Measurements from ENCODE around the gene CPSF7. TPM values are rescaled to one million over a fixed set of nuclear protein-coding genes. Genes with fewer than 3 reads are reported as not detected.

Gene CPSF7
- total RNA-seq, 1 experiment from 2014 or later, result 96.1 TPM

DNA sequence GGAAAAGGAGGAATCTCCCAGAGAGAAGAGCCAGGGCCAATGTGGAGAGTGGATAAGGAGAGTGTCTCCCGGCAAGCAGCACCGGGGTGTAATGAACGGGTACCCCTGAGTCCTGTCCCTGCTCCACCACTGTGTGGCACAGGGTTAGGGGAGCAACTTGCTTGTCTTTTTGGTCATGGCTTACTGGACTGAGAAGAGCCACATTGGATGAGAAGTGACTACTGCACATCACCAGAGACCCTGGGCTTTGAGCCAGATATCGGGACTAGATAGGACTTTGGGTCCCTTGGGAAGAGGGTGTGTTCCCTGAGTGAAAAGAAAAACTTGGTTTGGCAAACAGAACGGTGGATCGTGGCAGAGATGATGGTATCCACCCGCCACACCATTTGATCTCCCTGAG, 24.7 kb upstream of the CPSF7 start:
- POLR2A ChIA-PET, result no interaction called here
- in situ Hi-C loops (cut with HindIII; ENCODE audit: low pct_unique_long_range_greater_than_20kb, low sequenced_read_pairs), result no loop called here

DNA sequence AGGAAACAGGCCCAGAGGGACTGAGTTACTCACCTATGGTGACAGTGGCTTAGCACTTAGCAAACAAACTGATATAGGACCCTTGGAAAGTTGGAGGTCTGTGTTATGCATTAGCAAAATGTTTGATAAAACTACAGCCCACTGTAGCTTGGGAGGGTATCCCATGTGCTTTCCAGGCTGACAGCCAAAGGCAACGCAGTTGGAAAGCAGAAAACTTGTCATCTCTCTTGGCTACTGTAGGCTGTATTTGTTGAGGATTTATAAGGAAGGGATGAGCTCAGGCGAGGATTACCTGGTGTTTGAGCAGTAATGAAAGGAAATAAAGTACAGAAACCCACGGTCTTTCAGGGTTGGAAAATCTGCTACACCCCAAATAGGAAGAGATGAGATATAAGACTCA, 23.9 kb upstream of the CPSF7 start:
- in situ Hi-C loops (cut with HindIII; ENCODE audit: low pct_unique_long_range_greater_than_20kb, low sequenced_read_pairs), result no loop called here
- POLR2A ChIA-PET, result no interaction called here

More for the DNA sequence above, 24.7 kb upstream of the CPSF7 start:
- H3K27ac ChIP-seq (ENCODE audit: low read length), result no peak overlapping the region
- no peaks in the 10 kb centered on the region for H3K4me1 ChIP-seq (ENCODE audit: control insufficient read depth, insufficient read depth, low read length)
- no peaks in the 10 kb centered on the region for H3K9me3 ChIP-seq (ENCODE audit: control insufficient read depth, insufficient read depth, low read depth, low read length)
- no peaks in the 10 kb centered on the region for H3K27me3 ChIP-seq (ENCODE audit: control insufficient read depth, insufficient read depth, low read length)
- no peak for ATAC-seq
- no peaks in the 10 kb centered on the region for H3K36me3 ChIP-seq (ENCODE audit: control insufficient read depth, insufficient read depth, low read length)
- no peak for DNase-seq (ENCODE audit: low read depth, low spot score)
- TF ChIP-seq CTCF (IDR thresholded peaks at IDR 0.05), result no peak
- TF ChIP-seq POLR2AphosphoS5 (IDR thresholded peaks at IDR 0.05; ENCODE audit: low read depth, low read length), result no peak
- TF ChIP-seq SIN3A (IDR thresholded peaks at IDR 0.05; ENCODE audit: borderline replicate concordance, insufficient read depth, low read depth, low read length), result no peak
- TF ChIP-seq, protein P1, sequence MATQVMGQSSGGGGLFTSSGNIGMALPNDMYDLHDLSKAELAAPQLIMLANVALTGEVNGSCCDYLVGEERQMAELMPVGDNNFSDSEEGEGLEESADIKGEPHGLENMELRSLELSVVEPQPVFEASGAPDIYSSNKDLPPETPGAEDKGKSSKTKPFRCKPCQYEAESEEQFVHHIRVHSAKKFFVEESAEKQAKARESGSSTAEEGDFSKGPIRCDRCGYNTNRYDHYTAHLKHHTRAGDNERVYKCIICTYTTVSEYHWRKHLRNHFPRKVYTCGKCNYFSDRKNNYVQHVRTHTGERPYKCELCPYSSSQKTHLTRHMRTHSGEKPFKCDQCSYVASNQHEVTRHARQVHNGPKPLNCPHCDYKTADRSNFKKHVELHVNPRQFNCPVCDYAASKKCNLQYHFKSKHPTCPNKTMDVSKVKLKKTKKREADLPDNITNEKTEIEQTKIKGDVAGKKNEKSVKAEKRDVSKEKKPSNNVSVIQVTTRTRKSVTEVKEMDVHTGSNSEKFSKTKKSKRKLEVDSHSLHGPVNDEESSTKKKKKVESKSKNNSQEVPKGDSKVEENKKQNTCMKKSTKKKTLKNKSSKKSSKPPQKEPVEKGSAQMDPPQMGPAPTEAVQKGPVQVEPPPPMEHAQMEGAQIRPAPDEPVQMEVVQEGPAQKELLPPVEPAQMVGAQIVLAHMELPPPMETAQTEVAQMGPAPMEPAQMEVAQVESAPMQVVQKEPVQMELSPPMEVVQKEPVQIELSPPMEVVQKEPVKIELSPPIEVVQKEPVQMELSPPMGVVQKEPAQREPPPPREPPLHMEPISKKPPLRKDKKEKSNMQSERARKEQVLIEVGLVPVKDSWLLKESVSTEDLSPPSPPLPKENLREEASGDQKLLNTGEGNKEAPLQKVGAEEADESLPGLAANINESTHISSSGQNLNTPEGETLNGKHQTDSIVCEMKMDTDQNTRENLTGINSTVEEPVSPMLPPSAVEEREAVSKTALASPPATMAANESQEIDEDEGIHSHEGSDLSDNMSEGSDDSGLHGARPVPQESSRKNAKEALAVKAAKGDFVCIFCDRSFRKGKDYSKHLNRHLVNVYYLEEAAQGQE (IDR thresholded peaks at IDR 0.05; ENCODE audit: insufficient read depth in 1 of 2, low read depth in 2 of 2, low read length in 1 of 2), result no peak
- no peak for TF ChIP-seq TCF7L2 (IDR thresholded peaks at IDR 0.05; ENCODE audit: low read depth, low read length)
- intact Hi-C loops (cut with micrococcal nuclease; ENCODE audit: unreplicated experiment), result no loop called here
- no TSS peak for BruUV-seq (replicated peaks)
- H3K4me3 ChIP-seq (ENCODE audit: low read depth in 2 of 2, low read length in 2 of 2), result no peak overlapping the region
- CTCF ChIA-PET, result interaction anchor here (0.6 kb wide), 1 partner anchor 205 kb away, joined by 4 read pairs; no protein-coding TSS in a partner anchor

More for the DNA sequence above, 23.9 kb upstream of the CPSF7 start:
- H3K4me3 ChIP-seq (ENCODE audit: low read depth in 2 of 2, low read length in 2 of 2), result no peak overlapping the region
- DNase-seq (ENCODE audit: low read depth, low spot score), result no peak
- TF ChIP-seq SIN3A (IDR thresholded peaks at IDR 0.05; ENCODE audit: borderline replicate concordance, insufficient read depth, low read depth, low read length), result no peak
- no peak for TF ChIP-seq POLR2AphosphoS5 (IDR thresholded peaks at IDR 0.05; ENCODE audit: low read depth, low read length)
- TF ChIP-seq CTCF (IDR thresholded peaks at IDR 0.05), result no peak
- TF ChIP-seq, protein P1 (IDR thresholded peaks at IDR 0.05; ENCODE audit: insufficient read depth in 1 of 2, low read depth in 2 of 2, low read length in 1 of 2), result no peak
- no peak for TF ChIP-seq TCF7L2 (IDR thresholded peaks at IDR 0.05; ENCODE audit: low read depth, low read length)
- ATAC-seq, result no peak
- intact Hi-C loops (cut with micrococcal nuclease; ENCODE audit: unreplicated experiment), result no loop called here
- peaks cover under 1% of the 10 kb centered on the region; the same call in 1 of the 2 replicates for H3K36me3 ChIP-seq (ENCODE audit: control insufficient read depth, insufficient read depth, low read length)
- TSS peak; percentile 19 for BruUV-seq (replicated peaks)
- no peaks in the 10 kb centered on the region for H3K9me3 ChIP-seq (ENCODE audit: control insufficient read depth, insufficient read depth, low read depth, low read length)
- no peaks in the 10 kb centered on the region for H3K4me1 ChIP-seq (ENCODE audit: control insufficient read depth, insufficient read depth, low read length)
- H3K27ac ChIP-seq (ENCODE audit: low read length), result no peak overlapping the region
- H3K27me3 ChIP-seq (ENCODE audit: control insufficient read depth, insufficient read depth, low read length), result no peaks in the 10 kb centered on the region
- CTCF ChIA-PET, result no interaction called here
